HFFc6 (cell line): Measurements from ENCODE around the gene HIP1. TPM values are rescaled to one million over a fixed set of nuclear protein-coding genes. Genes with fewer than 3 reads are reported as not detected.
"Not testable (repeated sequence)": the region's sequence is repeated elsewhere in the genome, so short reads cannot be mapped to it uniquely, and the experiment has no call there.

Source experiments
- DNase-seq: peaks from one replicate; pipeline ENCODE4 v3.0.0-alpha.2; 2018
- H3K27ac Mint-ChIP-seq: 2 replicates; pipeline ENCODE4 v1.8.0; 2020; ENCODE audit warnings: mild to moderate bottlenecking, mixed read lengths
- H3K27me3 Mint-ChIP-seq: 2 replicates; pipeline ENCODE4 v1.8.0; 2021; ENCODE audit warnings: mild to moderate bottlenecking, moderate library complexity, mixed read lengths; ENCODE audit not compliant: insufficient read depth
- H3K36me3 Mint-ChIP-seq: 2 replicates; pipeline ENCODE4 v1.8.0; 2021; ENCODE audit warnings: low read depth, mixed read lengths
- H3K4me1 Mint-ChIP-seq: 2 replicates; pipeline ENCODE4 v1.8.0; 2020; ENCODE audit warnings: low read depth, mixed read lengths
- H3K4me3 Mint-ChIP-seq: 2 replicates; pipeline ENCODE4 v1.8.0; 2020; ENCODE audit warnings: mild to moderate bottlenecking, moderate library complexity, mixed read lengths
- H3K9me3 Mint-ChIP-seq: 2 replicates; pipeline ENCODE4 v1.8.0; 2020; ENCODE audit warnings: mild to moderate bottlenecking, mixed read lengths
- CTCF ChIP-seq: fragments of 200-600 bp; sonication (generic); IDR thresholded peaks from 2 replicates; pipeline ENCODE4 v1.5.0; 2021; ENCODE audit warnings: antibody characterized with exemption, mild to moderate bottlenecking
- total RNA-seq, 6 experiments: library from RNA; stranded (reverse); fragmentation: NEBNext Ultra II Directional; extraction: Animal tissue kit (Norgen Biotek cat#: 25700); gene quantifications; 2 replicates in 1 of 6; 3 replicates in 5 of 6; pipeline ENCODE4 v1.2.3, GENCODE V29; 2021

The HIP1 gene
- total RNA-seq, 6 experiments from 2014 or later, result 15.1 to 32.2 (median 28.7) TPM

DNA sequence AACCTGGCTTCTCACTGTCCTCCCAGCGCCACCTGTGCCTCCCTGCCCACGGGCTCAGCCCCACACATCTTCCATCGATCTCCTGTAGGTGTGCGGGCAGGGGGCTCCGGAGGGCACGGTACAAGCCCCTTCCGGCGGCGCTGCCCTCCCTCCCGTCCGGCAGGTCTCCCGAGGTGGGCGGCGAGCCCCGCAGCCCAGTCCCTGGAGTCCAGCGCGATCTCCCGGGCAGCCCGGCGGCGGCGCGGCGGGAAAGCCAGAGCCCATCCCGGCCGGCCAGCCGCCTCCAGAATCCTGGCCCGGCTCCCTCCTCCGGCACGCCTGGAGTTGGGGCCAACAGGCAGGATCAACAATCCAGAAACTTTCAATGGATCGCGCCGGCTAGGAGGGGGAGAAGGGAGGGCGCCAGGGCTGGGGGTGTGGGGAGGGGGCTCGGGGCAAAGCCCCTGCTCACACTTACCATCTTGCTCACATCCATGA, 100.1 kb downstream of the HIP1 start:
- DNase-seq, result peak; percentile 8
- no peaks in the 10 kb centered on the region for H3K9me3 Mint-ChIP-seq
- H3K4me3 Mint-ChIP-seq, result peak overlapping the region; percentile 77
- peaks cover 21% of the 10 kb centered on the region for H3K4me1 Mint-ChIP-seq
- no peak for TF ChIP-seq CTCF
- no peaks in the 10 kb centered on the region for H3K36me3 Mint-ChIP-seq
- no peak overlapping the region for H3K27ac Mint-ChIP-seq
- peaks cover 4% of the 10 kb centered on the region; the same call in 1 of the 2 replicates for H3K27me3 Mint-ChIP-seq

- H3K27ac Mint-ChIP-seq, result no peak overlapping the region
- peak overlapping the region; percentile 77 for H3K4me3 Mint-ChIP-seq
- no peaks in the 10 kb centered on the region for H3K9me3 Mint-ChIP-seq
Observed at GRCh38 chr7:75637854-75638593, 100.7 kb downstream of the HIP1 start.

DNA sequence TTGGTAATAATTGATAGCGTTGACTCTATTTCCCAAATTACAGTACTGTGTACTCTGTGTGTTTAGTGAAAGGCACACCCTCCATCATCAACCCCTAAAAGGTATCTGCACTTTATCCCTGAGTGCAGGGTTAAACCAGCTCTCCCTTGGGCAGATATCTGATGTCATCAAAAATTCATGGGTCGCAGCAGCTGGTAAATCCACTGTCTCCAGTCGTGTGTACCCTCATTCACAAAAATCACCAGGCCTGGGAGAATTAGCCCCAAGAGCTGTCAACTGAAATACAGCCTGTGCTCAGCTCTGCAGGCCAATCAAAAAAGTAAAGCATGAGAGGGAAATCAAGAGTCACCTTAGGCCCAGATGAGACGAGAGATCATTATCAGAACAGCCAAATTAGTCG, 103.7 kb downstream of the HIP1 start:
- no peak for DNase-seq
- H3K27ac Mint-ChIP-seq, result no peak overlapping the region
- H3K36me3 Mint-ChIP-seq, result peaks cover 7% of the 10 kb centered on the region; the same call in 1 of the 2 replicates
- H3K4me3 Mint-ChIP-seq, result no peak overlapping the region
- peaks cover 4% of the 10 kb centered on the region; the same call in 1 of the 2 replicates for H3K27me3 Mint-ChIP-seq
- H3K9me3 Mint-ChIP-seq, result no peaks in the 10 kb centered on the region
- TF ChIP-seq CTCF, result no peak
- H3K4me1 Mint-ChIP-seq, result peaks cover 21% of the 10 kb centered on the region

More at GRCh38 chr7:75637854-75638593, 100.7 kb downstream of the HIP1 start:
- Mint-ChIP-seq H3K27me3 (peaks cover 4% of the 10 kb centered on the region; the same call in 1 of the 2 replicates), H3K36me3 (no peaks in the 10 kb centered on the region), H3K4me1 (peaks cover 21% of the 10 kb centered on the region)
- DNase-seq, result no peak
- TF ChIP-seq CTCF, result no peak

DNA sequence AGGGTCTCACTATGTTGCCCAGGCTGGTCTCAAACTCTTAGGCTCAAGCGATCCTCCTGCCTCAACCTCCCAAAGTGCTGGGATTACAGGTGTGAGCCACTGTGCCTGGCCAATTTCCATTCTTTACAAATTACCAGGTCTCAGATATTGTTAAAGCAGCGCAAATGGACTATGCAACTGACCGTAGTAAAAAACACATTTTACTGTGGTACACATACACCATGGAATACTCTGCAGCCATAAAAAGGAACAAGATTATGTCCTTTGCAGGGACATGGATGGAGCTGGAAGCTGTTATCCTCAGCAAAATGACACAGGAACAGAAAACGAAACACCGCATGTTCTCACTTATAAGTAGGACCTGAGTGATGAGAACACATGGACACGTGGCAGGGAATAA, 106.2 kb downstream of the HIP1 start:
- H3K4me1 Mint-ChIP-seq, H3K27ac Mint-ChIP-seq, H3K4me3 Mint-ChIP-seq, H3K27me3 Mint-ChIP-seq, DNase-seq: not testable (repeated sequence)
- H3K9me3 Mint-ChIP-seq, result peaks cover 19% of the 10 kb centered on the region
- peaks cover 24% of the 10 kb centered on the region for H3K36me3 Mint-ChIP-seq

GRCh38 chr7:75631711-75632110, 107.0 kb downstream of the HIP1 start:
- Mint-ChIP-seq H3K9me3 (peaks cover 24% of the 10 kb centered on the region), H3K36me3 (peaks cover 32% of the 10 kb centered on the region), H3K4me3 (no peak overlapping the region), H3K27ac (no peak overlapping the region), H3K27me3 (peaks cover 5% of the 10 kb centered on the region; the same call in 1 of the 2 replicates), H3K4me1 (no peaks in the 10 kb centered on the region)
- DNase-seq, result no peak
- no peak for TF ChIP-seq CTCF

- Mint-ChIP-seq H3K36me3 (peaks cover 42% of the 10 kb centered on the region), H3K9me3 (peaks cover 28% of the 10 kb centered on the region), H3K27ac (no peak overlapping the region), H3K27me3 (peaks cover 4% of the 10 kb centered on the region; the same call in 1 of the 2 replicates), H3K4me1 (no peaks in the 10 kb centered on the region), H3K4me3 (no peak overlapping the region)
- TF ChIP-seq CTCF, result no peak
- DNase-seq, result no peak
Observed at GRCh38 chr7:75630549-75630948, 108.2 kb downstream of the HIP1 start.
